Fibroblast of skin of left quadriceps (primary cell): ENCODE results near the gene ADAMTS6.

ENCODE experiments used
- DNase-seq, 2 experiments: peaks; one replicate each; pipeline ENCODE4 v3.0.0-alpha.2; 2013; ENCODE audit warnings: low read depth in 2 of 2

Gene ADAMTS6

GRCh38 chr5:65103756-65104440 is 377.8 kb downstream of the ADAMTS6 start:
- no peak for DNase-seq

- DNase-seq: no peak
Measured at GRCh38 chr5:65102976-65103711, 378.6 kb downstream of the ADAMTS6 start.

GRCh38 chr5:65102371-65102975 is 379.2 kb downstream of the ADAMTS6 start:
- no peak for DNase-seq

- no peak for DNase-seq
Measured at GRCh38 chr5:65101632-65102100, 380.1 kb downstream of the ADAMTS6 start.

- DNase-seq: peak; percentile 70 to 71
Measured at GRCh38 chr5:65100911-65101631, 380.6 kb downstream of the ADAMTS6 start.
